ENCODE data around the gene ARID2.

DNA sequence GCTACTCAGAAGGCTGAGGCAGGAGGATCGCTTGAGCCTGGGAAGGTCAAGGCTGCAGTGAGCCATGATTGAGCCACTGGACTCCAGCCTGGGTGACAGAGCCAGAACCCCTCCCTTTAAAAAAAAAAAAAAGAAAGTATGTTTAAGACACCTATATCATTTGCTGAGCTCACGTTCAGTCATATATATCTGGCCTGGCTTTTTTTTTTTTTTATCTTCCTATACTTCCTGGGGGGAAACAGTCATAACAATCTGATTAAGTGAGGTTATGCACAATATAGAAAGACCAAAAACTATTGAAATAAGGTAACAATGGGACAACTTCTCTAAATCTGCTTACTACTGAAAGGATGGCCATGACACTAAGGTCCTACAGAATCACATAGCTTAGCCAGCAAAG is 9.4 kb upstream of the ARID2 start:
- TF ChIP-seq, protein P1, sequence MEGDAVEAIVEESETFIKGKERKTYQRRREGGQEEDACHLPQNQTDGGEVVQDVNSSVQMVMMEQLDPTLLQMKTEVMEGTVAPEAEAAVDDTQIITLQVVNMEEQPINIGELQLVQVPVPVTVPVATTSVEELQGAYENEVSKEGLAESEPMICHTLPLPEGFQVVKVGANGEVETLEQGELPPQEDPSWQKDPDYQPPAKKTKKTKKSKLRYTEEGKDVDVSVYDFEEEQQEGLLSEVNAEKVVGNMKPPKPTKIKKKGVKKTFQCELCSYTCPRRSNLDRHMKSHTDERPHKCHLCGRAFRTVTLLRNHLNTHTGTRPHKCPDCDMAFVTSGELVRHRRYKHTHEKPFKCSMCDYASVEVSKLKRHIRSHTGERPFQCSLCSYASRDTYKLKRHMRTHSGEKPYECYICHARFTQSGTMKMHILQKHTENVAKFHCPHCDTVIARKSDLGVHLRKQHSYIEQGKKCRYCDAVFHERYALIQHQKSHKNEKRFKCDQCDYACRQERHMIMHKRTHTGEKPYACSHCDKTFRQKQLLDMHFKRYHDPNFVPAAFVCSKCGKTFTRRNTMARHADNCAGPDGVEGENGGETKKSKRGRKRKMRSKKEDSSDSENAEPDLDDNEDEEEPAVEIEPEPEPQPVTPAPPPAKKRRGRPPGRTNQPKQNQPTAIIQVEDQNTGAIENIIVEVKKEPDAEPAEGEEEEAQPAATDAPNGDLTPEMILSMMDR (IDR thresholded peaks at IDR 0.05; ENCODE audit: low read depth, low read length, missing input control): no peak
- TF ChIP-seq GABPA (IDR thresholded peaks at IDR 0.05 in 1 of 2, conservative IDR thresholded peaks at IDR 0.05 in 1 of 2) (no peak), RAD21 (IDR thresholded peaks at IDR 0.05) (no peak), SP1 (IDR thresholded peaks at IDR 0.05) (no peak)
